DMS153 treated with DMSO at 0.1 percent for 48 hours (cell line): ENCODE measurements around the gene RHOB.

Source experiments
- DNase-seq: peaks from one replicate; lab custom pipeline; 2025; ENCODE audit not compliant: unreplicated experiment; lab: John Stamatoyannopoulos, UW

Gene RHOB

GRCh38 chr2:20472569-20472968 is 25.7 kb downstream of the RHOB start:
- DNase-seq = no peak

DNA sequence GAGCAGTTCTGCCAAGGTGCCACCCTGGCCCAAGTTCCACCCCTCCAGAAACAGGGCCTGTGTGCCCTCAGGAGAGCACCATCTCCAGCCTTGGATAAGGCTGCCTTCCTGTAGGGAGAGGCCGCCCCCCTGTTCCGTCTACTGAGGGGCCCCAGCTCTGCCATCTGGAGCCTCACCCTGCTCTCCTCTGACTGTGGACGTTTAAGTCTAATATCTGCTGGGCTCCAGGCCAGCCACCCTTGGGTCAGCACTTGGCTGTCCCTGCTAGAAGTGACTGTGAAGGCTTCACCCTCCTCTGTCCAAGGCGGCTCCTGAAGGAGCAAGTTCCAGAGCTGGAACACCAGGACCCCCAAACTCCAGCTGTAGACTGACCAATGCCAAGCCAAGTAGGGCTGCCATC is 26.3 kb downstream of the RHOB start:
- DNase-seq = no peak

GRCh38 chr2:20474757-20475566 is 28.1 kb downstream of the RHOB start:
- no peak for DNase-seq

DNA sequence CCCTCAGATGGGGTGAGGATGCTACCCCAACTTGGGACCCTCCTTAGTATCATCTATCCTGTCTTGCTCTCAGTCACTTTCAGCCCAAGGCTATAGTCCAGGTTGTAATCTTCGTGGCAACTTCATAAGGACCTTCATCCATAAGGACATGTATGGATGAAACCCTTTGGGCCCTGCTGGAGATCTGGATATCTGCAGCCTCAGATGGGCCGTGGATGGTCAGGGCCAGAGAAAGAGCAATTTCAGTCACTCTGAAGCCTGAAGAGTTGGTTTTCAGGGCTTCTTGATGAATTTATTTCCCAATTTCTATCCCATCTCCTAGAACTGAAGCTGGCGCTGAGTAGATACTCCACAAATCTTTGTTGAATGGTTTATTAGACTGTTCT is 28.7 kb downstream of the RHOB start:
- no peak for DNase-seq

DNA sequence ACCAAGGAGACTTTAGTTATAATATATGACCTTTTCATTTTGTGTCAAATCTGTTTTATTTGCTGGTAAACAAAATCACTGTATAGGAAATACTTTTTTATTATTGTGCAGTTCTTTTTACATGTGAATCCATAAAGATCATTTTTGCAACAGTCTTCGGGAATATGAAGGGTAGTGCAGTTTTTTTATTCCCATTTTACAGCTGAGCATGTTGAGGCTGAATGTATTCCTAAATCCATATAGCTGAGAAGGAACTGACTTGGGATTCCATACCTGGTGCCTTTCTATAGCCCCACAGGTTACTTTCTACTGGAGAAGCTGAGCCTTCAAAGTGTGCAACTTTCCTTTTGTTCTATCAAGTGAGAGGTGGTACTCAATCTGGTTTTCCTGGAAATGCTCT is 29.6 kb downstream of the RHOB start:
- no peak for DNase-seq

- no peak for DNase-seq
These were observed 30.1 kb downstream of the RHOB start for GRCh38 chr2:20476950-20477349.

DNA sequence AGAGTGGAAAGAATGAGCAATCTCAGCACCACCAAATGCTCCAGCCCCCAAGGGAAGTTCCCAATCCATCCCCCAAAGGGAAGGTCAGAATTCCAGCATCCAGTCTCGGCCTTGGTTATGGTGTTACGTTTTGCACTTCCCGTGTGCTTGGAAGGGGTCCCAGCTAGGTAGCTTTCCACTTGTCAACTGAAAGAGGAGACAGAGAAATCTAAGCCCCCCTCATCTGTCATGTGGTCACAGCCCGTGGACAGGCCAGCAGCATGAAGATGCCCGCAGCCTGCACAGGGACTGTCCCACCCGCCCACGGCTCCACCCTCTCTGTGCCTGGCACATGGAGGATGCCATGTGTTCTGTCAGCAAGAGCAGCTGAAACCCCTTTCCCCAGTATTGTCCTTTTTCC is 32.1 kb downstream of the RHOB start:
- no peak for DNase-seq

- no peak for DNase-seq
These were observed 33.0 kb downstream of the RHOB start for GRCh38 chr2:20479835-20480234.

GRCh38 chr2:20480913-20481312 is 34.0 kb downstream of the RHOB start:
- no peak for DNase-seq

DNA sequence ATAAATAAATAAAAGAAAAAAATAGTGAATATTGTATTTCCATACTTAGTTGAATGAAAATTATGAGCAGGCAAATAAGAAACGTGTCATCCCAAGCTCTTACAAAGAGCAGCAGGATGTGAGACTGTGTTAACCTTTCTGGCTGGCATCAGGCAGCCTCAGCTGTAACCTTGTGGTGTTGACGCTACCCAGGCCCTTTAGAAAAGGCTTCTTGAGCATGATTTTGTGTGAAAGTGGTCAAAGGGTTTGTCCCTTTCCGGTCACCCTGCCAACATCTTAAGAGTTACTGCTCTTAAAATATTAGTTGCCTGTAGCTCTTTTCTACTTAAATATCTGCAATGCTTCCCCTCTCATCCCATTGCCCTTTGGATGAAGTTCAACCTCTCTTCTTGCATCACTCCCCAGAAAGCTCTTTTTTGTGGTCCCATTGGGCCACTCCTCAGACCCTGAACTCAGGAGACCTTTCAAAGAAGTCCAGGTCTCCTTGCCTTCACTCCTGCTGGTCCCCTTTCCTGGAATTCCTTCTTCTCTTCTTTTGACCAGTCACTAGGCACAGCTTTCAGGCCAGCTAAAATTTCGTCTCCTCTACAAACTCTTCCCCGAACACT is 35.0 kb downstream of the RHOB start:
- no peak for DNase-seq

- no peak for DNase-seq
These were observed 35.9 kb downstream of the RHOB start for GRCh38 chr2:20482725-20483124.

DNA sequence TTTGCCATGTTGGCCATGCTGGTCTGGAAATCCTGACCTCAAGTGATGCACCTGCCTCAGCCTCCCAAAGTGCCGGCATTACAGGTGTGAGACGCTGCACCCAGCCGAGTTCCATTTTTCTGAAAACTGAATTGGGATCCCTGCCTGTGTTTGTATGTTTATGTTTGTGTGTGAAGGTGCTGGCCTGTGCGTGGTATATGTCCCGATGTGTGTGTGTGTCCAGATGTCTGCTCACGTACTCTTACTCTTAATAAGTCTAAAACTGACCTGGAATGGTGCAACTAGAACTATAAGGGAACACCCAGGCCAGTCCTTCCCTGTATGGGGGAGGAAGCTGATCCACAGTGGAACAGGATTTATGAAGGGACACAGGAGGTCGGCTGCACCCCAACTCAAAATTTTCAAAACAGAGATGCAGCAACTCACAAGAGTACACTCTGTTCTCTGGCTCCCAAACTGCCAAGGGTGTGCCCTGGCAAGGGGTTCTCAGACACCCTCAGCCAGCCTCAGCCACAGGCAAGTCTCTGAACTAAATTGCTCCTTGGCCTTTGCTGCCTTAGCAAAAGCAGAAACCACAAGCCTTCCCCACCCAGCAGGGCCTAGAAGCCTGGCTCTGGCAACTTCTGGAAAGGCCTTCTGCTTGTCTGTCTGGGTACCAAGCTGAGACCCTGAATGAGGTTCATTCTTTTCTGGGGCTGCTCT is 36.5 kb downstream of the RHOB start:
- no peak for DNase-seq

DNA sequence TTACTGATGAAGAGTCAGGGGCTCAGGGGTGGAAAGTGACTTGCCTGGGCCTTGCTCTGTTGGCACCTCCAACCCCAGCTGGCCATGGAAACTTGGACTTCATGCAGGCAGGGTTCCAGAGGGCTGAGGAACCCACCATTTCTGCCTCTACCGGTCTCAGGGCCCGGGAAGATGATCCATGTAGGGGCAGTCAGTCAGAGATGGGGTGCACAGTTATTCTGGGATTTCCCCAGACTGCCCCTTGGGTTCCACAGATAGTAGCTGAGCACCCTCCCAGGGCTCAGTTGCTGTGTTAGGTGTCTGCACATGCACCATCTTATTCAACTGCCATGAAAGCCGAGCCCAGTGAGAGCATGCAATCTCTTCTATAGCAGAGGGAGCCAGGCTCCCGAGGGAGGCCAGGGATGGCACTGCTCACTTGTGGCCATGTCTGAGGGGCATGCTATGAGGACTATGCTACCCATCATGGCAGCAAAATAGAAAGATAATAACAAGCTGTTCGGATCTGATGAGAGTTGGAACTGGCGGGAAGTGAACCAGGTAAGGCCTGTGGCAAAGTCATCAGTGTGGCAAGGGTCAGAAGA is 37.3 kb downstream of the RHOB start:
- DNase-seq = no peak

DNA sequence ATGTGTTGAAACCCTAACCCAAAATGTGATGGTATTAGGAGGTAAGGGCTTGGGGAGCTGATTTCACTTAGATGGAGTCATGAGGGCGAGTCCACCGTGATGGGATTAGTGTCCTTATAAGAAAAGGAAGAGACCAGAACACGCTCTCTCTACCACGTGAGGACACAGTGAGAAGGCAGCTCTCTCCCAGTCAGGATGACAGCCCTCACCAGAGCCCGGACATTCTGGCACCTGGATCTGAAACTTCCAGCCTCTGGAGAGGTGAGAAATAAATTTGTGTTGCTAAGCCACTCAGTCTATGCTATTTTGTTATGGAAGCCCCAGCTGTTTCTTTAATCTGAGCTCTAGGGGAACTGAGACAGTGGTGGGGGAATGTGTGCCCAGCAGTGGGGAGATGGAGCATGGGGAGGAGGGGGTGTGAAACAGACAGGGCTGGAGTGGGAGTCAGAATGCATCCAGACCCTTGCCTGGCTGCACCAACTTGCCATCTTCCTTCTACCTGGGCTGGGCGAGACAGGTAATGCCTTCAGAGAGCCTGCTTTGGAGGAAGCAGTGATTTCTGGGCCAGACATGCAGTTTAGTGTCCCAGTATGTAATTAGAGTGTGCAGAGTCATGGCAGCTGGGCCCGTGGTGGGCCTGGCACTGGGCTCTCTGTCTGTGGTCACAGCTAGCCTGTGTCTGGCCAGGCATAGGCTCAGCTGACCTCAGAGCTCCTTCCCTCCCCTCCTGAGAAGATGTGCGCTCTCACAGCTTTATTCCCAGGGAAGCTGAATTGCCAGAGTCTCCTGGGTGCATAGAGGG is 38.1 kb downstream of the RHOB start:
- no peak for DNase-seq

GRCh38 chr2:20485612-20486388 is 38.9 kb downstream of the RHOB start:
- no peak for DNase-seq

- DNase-seq = no peak
These were observed 39.7 kb downstream of the RHOB start for GRCh38 chr2:20486571-20486970.

- no peak for DNase-seq
These were observed 40.1 kb downstream of the RHOB start for GRCh38 chr2:20487030-20487391.

DNA sequence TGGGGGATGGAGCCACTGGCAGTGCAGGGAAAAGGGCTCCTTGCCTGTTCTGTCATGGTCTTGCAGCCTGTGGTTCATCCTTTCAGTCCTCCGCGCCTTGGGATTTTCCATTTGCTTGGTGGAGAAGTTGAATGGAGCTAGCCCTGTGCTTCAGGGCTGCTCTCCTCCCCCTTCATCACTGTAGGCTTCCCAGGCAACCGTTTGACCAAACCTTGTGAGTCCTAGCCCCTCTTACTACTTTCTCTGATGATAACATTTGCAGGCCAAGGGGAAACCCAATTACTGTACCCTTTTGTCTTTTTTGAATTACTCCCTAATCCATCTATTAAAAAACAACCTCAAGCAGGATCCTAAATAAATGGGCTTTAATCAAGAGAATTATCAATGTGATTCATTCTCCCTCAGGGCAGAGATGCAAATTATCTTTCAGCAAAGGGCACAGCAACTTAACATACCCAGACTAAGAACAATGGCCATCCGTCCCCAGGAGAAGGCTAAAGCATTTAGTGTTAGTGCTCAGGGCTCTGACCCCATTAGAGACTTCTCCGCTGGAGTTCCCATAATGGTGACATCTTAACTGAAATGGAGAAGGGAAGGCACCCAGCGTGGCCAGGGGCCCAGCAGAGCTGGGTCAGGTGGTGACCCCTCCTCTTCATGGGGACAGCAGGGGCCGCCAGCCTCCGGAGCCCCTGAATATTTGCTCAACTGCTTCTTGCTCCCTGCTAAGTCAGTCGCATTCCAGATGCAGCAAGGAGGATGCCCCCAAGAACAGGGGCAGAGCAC is 40.7 kb downstream of the RHOB start:
- DNase-seq = no peak

GRCh38 chr2:20488201-20488641 is 41.3 kb downstream of the RHOB start:
- no peak for DNase-seq

DNA sequence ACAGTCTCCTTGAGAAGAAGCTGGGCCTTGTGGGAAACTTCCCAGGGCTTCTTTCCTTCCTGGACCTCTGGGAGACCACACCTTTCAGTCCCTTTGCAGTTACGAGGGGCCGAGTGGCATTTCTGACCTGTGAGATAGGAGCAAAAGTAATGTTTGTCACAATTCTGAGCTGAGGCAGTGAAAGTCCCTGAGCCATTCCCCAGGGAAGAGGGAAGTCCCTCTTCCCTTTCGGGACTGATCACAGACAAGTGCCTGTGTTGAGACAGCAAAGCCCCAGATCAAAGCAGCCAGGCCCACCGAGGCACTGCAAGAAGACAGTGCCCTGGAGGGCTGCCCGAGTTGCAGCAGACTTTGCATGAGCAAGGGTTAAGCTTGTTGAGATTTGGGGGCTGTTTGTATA is 41.9 kb downstream of the RHOB start:
- no peak for DNase-seq
